ENCODE results near the gene ZNF587.

The ZNF587 gene

GRCh38 chr19:57914531-57914930 lies 64.9 kb downstream of the ZNF587 start:
- no peak for DNase-seq (ENCODE audit: low spot score)
- Histone ChIP-seq H3K27ac (no peak overlapping the region), H3K4me3 (peak overlapping the region; percentile 95)
- no peak for TF ChIP-seq CTCF (IDR thresholded peaks at IDR 0.05)
